Upper lobe of left lung (tissue), 6 donors: ENCODE measurements around the gene DPP3. TPM values are rescaled to one million over a fixed set of nuclear protein-coding genes. Genes with fewer than 3 reads are reported as not detected.

Source experiments
- ATAC-seq, 2 donors: fragments of 200-7000 bp; cut with Tn5 transposase; one replicate each; pipeline ENCODE4 v1.9.1; 2022; ENCODE audit warnings: mild to moderate bottlenecking in 2 of 2, moderate library complexity in 2 of 2; ENCODE audit not compliant: low FRiP score in 2 of 2
- DNase-seq, 2 donors: peaks; one replicate each; pipeline ENCODE4 v3.0.0-alpha.2; 2019 to 2020
- H3K27ac ChIP-seq, 4 donors: fragments of 200-600 bp; sonication (generic); one replicate each; pipeline ENCODE4 v1.5.1; 2016 to 2019
- H3K27me3 ChIP-seq, 4 donors: fragments of 200-600 bp; sonication (generic); one replicate each; pipeline ENCODE4 v1.5.1; 2017 to 2019
- H3K36me3 ChIP-seq, 4 donors: fragments of 200-600 bp; sonication (generic); one replicate each; pipeline ENCODE4 v1.5.1; 2016 to 2019
- H3K4me1 ChIP-seq, 4 donors: fragments of 200-600 bp; sonication (generic); one replicate each; pipeline ENCODE4 v1.5.1; 2018 to 2019
- H3K4me3 ChIP-seq, 4 donors: fragments of 200-600 bp; sonication (generic); one replicate each; pipeline ENCODE4 v1.5.1; 2017 to 2019; ENCODE audit warnings: mild to moderate bottlenecking in 2 of 4, moderate library complexity in 1 of 4
- H3K9me3 ChIP-seq, 4 donors: fragments of 200-600 bp; sonication (generic); one replicate each; pipeline ENCODE4 v1.5.1; 2018 to 2019
- EP300 ChIP-seq, 4 donors: sonication (generic); formaldehyde crosslinking; IDR thresholded peaks; one replicate each; pipeline ENCODE4 v1.5.1; 2017; ENCODE audit warnings: antibody characterized with exemption in 4 of 4, control low read depth in 2 of 4
- POLR2A ChIP-seq, 4 donors: fragments of 450-650 bp; IDR thresholded peaks; one replicate each; pipeline ENCODE4 v1.5.1; 2016 to 2017; ENCODE audit warnings: antibody characterized with exemption in 4 of 4, mild to moderate bottlenecking in 2 of 4
- POLR2AphosphoS5 ChIP-seq, 2 donors: sonication (generic); formaldehyde crosslinking; IDR thresholded peaks; one replicate each; pipeline ENCODE4 v1.5.1; 2017; ENCODE audit warnings: antibody characterized with exemption in 2 of 2
- WGBS, 2 donors: methylation state at CpG; one replicate each; pipeline ENCODE4 v1.1.5; 2017 to 2018; 5-methylcytosine and 5-hydroxymethylcytosine counted together
- total RNA-seq, 6 donors: library from RNA; depleted of rRNA in 4 of 6; stranded (reverse); fragments of >200 nt in 4 of 6; gene quantifications; one replicate each; pipeline versions ENCODE4 v1.1.0 to v1.2.1, GENCODE V29; 2016 to 2021
- TF ChIP-seq, protein P1 (sequence below), 6 experiments: fragments of 450-650 bp in 4 of 6; fragments of 200-600 bp in 2 of 6; sonication (generic) in 2 of 6; IDR thresholded peaks; one replicate each; pipeline ENCODE4 v1.5.1; 2016 to 2019; ENCODE audit warnings: antibody characterized with exemption in 6 of 6
- donor health status: DM: no; HTN: no; CAD: no; lungs with moderate emphysema.
- donor health status: DM: no; HTN: yes; CAD: no; lungs with severe emphysema.

The DPP3 gene
- total RNA-seq, 6 donors from 2014 or later, result 19.3 to 79.6 (median 44.9) TPM

DNA sequence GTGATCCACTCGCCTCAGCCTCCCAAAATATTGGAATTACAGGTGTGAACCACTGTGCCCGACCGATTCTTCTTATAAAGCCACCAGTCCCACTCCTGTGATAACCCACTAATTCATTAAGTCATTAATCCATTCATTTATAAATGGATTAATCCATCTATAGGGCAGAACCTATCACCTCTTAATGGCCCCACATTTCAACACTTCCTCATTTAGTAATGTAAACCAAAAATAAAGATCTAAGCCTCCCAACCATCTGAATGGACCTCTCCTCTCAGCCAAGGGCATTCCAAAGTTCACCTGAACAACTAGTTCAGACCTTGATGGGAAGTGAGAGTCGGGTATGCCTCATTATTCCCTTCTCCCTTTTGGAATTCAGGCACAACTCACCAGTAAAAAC lies 31.7 kb upstream of the DPP3 start:
- WGBS, 2 donors, result 69 to 82% methylated on average over 4 of the region's 4 CpGs
- Histone ChIP-seq H3K4me3 (no peak overlapping the region), H3K36me3 (no peaks in the 10 kb centered on the region), H3K27me3 (no peaks in the 10 kb centered on the region), H3K27ac (no peak overlapping the region), H3K9me3 (peaks cover 0 to 4% (median under 1%) of the 10 kb centered on the region in 4 donors), H3K4me1 (no peaks in the 10 kb centered on the region)
- no peak for DNase-seq
- ATAC-seq, result no peak
- TF ChIP-seq POLR2A (IDR thresholded peaks at IDR 0.05) (no peak), EP300 (IDR thresholded peaks at IDR 0.05) (no peak), POLR2AphosphoS5 (IDR thresholded peaks at IDR 0.05) (no peak)
- TF ChIP-seq, protein P1, sequence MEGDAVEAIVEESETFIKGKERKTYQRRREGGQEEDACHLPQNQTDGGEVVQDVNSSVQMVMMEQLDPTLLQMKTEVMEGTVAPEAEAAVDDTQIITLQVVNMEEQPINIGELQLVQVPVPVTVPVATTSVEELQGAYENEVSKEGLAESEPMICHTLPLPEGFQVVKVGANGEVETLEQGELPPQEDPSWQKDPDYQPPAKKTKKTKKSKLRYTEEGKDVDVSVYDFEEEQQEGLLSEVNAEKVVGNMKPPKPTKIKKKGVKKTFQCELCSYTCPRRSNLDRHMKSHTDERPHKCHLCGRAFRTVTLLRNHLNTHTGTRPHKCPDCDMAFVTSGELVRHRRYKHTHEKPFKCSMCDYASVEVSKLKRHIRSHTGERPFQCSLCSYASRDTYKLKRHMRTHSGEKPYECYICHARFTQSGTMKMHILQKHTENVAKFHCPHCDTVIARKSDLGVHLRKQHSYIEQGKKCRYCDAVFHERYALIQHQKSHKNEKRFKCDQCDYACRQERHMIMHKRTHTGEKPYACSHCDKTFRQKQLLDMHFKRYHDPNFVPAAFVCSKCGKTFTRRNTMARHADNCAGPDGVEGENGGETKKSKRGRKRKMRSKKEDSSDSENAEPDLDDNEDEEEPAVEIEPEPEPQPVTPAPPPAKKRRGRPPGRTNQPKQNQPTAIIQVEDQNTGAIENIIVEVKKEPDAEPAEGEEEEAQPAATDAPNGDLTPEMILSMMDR (IDR thresholded peaks at IDR 0.05), result no peak

DNA sequence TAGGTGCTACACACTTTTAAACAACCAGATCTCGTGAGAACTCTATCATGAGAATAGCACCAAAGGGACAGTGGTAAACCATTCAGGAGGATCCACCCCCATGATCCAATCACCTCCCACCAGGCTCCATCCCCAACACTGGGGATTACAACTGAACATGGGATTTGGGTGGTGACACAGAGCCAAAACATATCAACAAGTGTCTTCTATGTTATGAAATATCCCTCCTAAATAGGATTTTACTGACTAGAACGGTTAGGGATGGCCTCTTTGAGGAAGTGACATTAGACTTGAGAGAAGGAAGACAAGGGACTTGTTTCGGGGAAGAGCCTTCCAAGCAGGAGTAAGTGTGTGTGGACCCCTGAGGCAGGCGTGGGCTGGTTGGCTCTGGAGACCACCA lies 29.7 kb upstream of the DPP3 start:
- H3K4me1 ChIP-seq, result no peaks in the 10 kb centered on the region
- no peak overlapping the region for H3K4me3 ChIP-seq
- TF ChIP-seq POLR2AphosphoS5 (IDR thresholded peaks at IDR 0.05), result no peak
- no peak for TF ChIP-seq EP300 (IDR thresholded peaks at IDR 0.05)
- TF ChIP-seq, protein P1 (IDR thresholded peaks at IDR 0.05), result no peak
- no peak for TF ChIP-seq POLR2A (IDR thresholded peaks at IDR 0.05)
- H3K36me3 ChIP-seq, result no peaks in the 10 kb centered on the region
- ATAC-seq (no peak), DNase-seq (no peak)
- H3K9me3 ChIP-seq, result no peaks in the 10 kb centered on the region
- 56 to 58% methylated on average over 4 of the region's 4 CpGs for WGBS, 2 donors
- no peak overlapping the region for H3K27ac ChIP-seq
- H3K27me3 ChIP-seq, result no peaks in the 10 kb centered on the region

DNA sequence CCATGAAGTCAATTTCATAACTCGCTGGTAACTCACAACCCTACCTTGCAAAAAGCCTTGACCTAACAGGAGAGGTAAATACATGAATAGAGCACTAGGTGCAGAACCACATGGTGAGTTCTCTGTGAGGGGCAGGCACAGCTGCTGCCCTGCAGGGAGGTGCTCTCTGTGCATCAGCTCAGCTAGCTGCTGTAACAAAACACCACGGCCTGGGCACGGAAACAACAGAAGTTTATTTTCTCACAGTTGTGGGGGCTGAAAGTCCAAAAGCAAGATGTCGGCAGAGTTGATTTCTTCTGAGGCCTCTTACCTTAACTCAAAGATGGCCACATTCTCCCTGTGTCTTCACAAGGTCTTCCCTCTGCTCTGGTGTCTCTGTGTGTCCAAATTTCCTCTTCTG lies 28.6 kb upstream of the DPP3 start:
- H3K36me3 ChIP-seq, result no peaks in the 10 kb centered on the region
- 77 to 82% methylated on average over 4 of the region's 4 CpGs for whole genome bisulfite sequencing, 2 donors

DNA sequence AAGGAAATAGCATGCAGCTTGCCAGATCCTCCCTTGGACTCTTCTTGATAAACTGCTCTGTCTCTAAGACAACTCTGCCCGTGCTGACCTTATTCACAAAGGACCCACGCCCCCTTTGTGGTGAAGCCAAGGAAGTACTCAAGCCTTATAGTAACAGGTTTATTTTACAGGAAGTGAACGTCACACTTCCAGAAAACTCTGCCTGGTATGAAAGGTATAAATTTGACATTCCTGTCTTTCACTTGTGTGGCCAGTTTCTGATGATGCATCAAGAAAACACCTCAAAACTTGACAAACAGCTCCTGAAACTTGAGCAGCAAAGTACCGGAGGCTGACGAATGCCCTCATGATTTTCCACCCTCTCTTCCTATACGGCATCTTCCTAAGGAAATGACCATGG lies 26.0 kb upstream of the DPP3 start:
- Histone ChIP-seq H3K9me3 (no peaks in the 10 kb centered on the region), H3K27ac (no peak overlapping the region), H3K27me3 (no peaks in the 10 kb centered on the region), H3K36me3 (no peaks in the 10 kb centered on the region), H3K4me3 (no peak overlapping the region), H3K4me1 (no peaks in the 10 kb centered on the region)
- no peak for ATAC-seq
- no peak for DNase-seq
- no peak for TF ChIP-seq POLR2AphosphoS5 (IDR thresholded peaks at IDR 0.05)
- no peak for TF ChIP-seq EP300 (IDR thresholded peaks at IDR 0.05)
- no peak for TF ChIP-seq POLR2A (IDR thresholded peaks at IDR 0.05)
- TF ChIP-seq, protein P1 (IDR thresholded peaks at IDR 0.05), result no peak
- 25 to 27% methylated on average over 6 of the region's 6 CpGs for WGBS, 2 donors

More for the DNA sequence above, 28.6 kb upstream of the DPP3 start:
- Histone ChIP-seq H3K4me1 (no peaks in the 10 kb centered on the region), H3K27me3 (no peaks in the 10 kb centered on the region), H3K9me3 (no peaks in the 10 kb centered on the region), H3K27ac (no peak overlapping the region), H3K4me3 (no peak overlapping the region)
- DNase-seq (no peak), ATAC-seq (no peak)
- TF ChIP-seq EP300 (IDR thresholded peaks at IDR 0.05), result no peak
- no peak for TF ChIP-seq POLR2A (IDR thresholded peaks at IDR 0.05)
- no peak for TF ChIP-seq POLR2AphosphoS5 (IDR thresholded peaks at IDR 0.05)
- TF ChIP-seq, protein P1 (IDR thresholded peaks at IDR 0.05), result no peak

DNA sequence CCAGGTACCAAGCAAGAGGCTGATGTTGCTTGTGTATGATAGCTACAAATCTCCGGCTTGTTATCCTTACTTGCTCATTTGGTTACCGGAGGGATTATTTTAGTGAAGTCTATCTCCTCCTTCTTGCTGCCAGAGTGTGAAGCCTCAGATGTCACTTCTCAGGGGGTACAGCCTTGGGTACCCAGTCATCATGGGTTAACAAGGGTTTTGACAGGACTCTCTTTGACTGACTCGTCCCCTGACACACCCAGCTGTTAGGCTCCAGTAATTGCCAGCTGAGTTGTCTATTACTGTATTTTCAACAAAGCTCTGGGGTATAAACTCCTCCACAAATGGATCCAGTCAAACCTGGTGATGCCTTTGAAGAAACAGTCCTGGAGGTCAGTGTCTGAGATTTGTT lies 25.4 kb upstream of the DPP3 start:
- H3K27me3 ChIP-seq, result no peaks in the 10 kb centered on the region
- H3K9me3 ChIP-seq, result no peaks in the 10 kb centered on the region
- DNase-seq, result no peak
- no peak overlapping the region for H3K4me3 ChIP-seq
- 63 to 71% methylated on average over 3 of the region's 3 CpGs for WGBS, 2 donors
- H3K4me1 ChIP-seq, result no peaks in the 10 kb centered on the region
- H3K27ac ChIP-seq, result no peak overlapping the region
- H3K36me3 ChIP-seq, result no peaks in the 10 kb centered on the region
- no peak for ATAC-seq
- no peak for TF ChIP-seq POLR2AphosphoS5 (IDR thresholded peaks at IDR 0.05)
- TF ChIP-seq, protein P1 (IDR thresholded peaks at IDR 0.05), result no peak
- no peak for TF ChIP-seq EP300 (IDR thresholded peaks at IDR 0.05)
- TF ChIP-seq POLR2A (IDR thresholded peaks at IDR 0.05), result no peak
